ENCODE results near the gene TRAT1. TPM values are rescaled to one million over a fixed set of nuclear protein-coding genes. Genes with fewer than 3 reads are reported as not detected.

TRAT1 gene
- total RNA-seq, 1 donor from 2014 or later: not detected

GRCh38 chr3:108845709-108846293, 23.2 kb downstream of the TRAT1 start:
- ATAC-seq (no peak), DNase-seq (no peak)
- intact Hi-C loops (cut with micrococcal nuclease): no loop called here

DNA sequence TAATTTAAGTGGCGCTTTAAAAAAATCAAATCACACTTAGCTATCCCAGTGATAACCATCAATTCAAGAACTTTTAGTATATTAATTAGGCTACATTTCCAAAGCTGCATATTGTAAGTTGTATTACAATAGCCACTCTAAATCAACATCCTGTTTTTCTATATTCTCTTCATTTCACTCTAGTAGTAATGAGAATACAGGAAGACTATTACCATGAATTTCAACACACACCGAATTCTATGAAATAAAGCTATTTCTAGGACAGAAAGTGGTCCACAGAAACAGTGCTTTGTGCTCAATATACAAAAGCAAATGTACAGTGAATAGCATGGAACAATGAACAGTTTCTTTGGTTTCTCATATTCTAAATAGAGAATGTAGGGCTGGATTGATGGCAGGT, 24.6 kb downstream of the TRAT1 start:
- ATAC-seq (no peak), DNase-seq (no peak)
- intact Hi-C loops (cut with micrococcal nuclease): no loop called here

DNA sequence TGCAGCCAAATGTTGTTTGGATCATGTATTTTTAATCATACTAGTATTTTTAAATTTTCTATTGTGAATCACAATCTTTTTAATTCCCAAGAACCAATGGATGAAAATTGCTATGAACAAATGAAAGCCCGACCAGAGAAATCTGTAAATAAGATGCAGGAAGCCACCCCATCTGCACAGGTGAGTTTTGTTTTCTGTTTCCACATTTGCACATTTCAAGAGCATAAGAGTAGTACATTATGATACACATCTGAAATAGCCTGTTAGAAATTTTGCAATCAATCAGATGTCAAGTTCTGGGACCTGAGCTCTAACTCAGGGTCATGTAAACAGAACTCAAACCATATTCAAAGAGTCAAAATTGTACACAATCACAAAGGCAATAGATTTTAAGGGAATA, 26.5 kb downstream of the TRAT1 start:
- intact Hi-C loops (cut with micrococcal nuclease): no loop called here
- ATAC-seq: no peak

DNA sequence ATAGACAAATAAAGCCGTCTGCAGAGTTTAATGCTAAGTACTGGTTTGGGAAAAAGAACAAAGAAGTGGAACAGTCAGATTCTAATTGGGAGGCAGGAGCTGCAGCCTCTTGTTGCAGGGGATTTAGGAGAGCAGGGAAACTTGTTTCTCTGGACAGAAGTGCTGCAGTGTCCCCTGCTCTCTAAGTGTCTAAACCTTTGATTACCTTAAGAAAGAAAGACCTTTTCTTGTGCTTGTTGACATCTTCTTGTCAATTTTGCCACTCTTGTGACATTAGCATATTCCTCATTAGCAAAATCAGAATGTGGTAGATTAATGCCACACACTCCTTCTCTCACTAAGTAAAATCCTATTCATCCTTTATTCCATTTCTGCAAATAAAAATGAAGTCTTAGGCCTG, 38.8 kb downstream of the TRAT1 start:
- DNase-seq: no peak
- no peak for ATAC-seq
- intact Hi-C loops (cut with micrococcal nuclease): no loop called here

More for the DNA sequence above, 26.5 kb downstream of the TRAT1 start:
- DNase-seq: no peak

- DNase-seq (no peak), ATAC-seq (no peak)
- intact Hi-C loops (cut with micrococcal nuclease): no loop called here
Measured at GRCh38 chr3:108862865-108863798, 40.5 kb downstream of the TRAT1 start.

DNA sequence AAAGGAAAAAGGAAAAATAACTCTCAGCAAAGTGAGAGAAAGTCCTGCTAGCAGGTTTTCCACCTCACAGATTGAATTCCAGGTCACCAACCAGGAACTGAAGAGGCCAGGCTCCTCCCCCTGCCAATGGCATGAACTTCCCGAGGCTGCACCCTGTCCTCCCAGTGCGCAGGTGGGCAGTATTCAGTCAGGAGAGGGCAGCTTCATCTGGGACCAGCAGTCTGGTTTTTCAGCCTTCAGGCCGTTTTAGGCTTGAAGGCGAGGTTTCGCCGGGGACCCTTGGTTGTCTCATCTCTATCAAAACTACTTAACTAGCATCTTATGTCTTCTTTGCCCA, 41.2 kb downstream of the TRAT1 start:
- ATAC-seq (no peak), DNase-seq (no peak)
- intact Hi-C loops (cut with micrococcal nuclease): no loop called here

GRCh38 chr3:108877901-108878300, 55.3 kb downstream of the TRAT1 start:
- no peak for DNase-seq
- ATAC-seq: no peak
- intact Hi-C loops (cut with micrococcal nuclease): no loop called here

DNA sequence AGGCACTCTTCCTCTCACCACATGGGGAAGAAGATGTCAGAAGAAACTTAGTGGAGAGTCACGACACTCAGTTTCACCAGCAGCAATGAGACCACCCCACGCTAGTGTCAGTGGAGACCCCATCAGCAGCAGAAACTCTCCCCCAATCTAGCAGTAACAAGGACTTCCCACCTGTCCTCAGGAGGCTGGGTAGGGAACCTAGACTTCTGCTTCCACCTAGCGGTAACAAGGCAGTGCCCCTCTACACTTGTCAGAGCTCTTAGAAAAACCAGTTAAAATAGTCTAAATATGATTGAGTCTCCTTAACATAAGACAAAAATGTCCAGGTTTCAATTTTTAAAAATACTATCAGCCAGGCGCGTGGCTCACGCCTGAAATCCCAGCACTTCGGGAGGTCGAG, 57.3 kb downstream of the TRAT1 start:
- no peak for ATAC-seq
- DNase-seq: no peak
- intact Hi-C loops (cut with micrococcal nuclease): no loop called here

GRCh38 chr3:108882762-108883161, 60.2 kb downstream of the TRAT1 start:
- DNase-seq (no peak), ATAC-seq (no peak)
- intact Hi-C loops (cut with micrococcal nuclease): no loop called here

GRCh38 chr3:108883373-108883772, 60.8 kb downstream of the TRAT1 start:
- intact Hi-C loops (cut with micrococcal nuclease): no loop called here
- no peak for DNase-seq
- no peak for ATAC-seq

DNA sequence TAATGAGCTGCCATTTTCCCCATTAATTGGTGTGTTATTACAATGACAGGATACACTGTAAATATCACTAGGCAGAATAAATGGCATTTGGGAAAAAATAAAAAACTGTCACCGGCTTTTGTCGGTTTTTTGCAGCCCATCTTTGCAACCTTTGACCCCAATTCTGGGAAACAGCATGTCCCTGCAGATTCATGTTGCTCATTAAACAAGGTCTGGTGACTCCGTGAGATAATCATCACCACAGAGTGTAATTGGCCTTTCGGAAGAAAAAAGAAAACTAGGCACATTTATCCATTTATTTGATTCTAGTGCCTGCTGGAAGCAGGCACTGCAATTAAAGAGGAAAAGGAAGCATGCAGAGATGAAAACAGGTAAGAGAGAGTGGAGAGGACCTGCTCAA, 64.5 kb downstream of the TRAT1 start:
- DNase-seq (no peak), ATAC-seq (no peak)
- intact Hi-C loops (cut with micrococcal nuclease): no loop called here

DNA sequence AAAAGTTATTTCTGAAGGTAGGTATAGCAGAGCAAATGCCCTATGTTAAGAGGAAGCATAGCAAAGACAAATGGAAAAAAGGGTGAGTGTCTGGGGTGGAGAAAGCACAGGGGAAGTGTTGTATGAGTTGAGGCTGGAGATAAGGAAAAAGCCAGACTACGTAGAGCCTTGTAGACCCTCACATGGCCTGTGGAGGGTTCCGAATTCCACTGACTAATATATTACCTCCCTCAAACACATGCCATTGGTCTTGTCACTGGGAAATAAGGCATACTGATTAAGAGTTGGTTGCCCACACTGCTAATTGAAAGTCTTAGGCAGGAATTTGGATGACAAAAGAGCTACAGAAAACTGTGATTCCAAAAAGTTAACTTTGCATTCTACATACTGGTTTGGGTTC, 65.2 kb downstream of the TRAT1 start:
- DNase-seq: no peak
- ATAC-seq: no peak
- intact Hi-C loops (cut with micrococcal nuclease): no loop called here

DNA sequence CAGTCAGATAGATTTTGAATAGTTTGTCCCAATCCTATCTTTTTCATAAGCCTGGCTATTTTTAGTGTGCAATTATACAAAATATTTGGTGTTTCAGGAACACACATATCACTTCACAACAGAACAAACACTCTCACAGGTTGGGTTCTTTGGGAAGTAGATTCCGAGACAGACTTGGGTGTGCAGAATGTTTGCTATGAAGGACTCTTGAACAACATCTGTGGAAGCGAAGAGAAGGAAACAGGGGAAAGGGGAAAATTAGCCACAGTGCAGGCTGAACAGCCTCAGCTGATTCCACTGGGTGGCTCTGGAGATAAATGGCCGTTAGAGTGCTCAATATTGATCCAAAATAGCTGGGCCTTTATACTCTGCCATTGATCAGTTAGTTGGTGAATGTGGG, 69.2 kb downstream of the TRAT1 start:
- intact Hi-C loops (cut with micrococcal nuclease): no loop called here
- DNase-seq (no peak), ATAC-seq (no peak)

DNA sequence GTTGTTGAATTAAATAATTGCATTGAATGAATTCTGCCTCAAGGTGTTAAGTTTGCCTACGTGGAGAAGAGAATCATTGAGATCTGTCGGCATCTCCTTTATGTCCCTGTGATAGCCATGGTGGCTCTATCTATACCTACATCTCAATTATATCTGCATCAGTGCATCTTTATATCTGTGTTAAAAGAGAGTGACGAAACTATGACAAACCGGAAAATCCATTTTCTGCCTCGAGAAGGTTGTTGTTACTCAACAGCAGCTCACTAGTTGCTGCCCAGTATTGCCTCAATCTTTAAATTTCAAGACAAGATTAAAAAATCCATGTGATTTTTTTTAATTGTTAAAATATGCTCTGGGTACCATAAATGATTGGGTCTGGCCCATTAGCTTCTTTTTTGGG, 72.4 kb downstream of the TRAT1 start:
- intact Hi-C loops (cut with micrococcal nuclease): no loop called here
- no peak for DNase-seq
- no peak for ATAC-seq

GRCh38 chr3:108897883-108898282, 75.3 kb downstream of the TRAT1 start:
- ATAC-seq: no peak

DNA sequence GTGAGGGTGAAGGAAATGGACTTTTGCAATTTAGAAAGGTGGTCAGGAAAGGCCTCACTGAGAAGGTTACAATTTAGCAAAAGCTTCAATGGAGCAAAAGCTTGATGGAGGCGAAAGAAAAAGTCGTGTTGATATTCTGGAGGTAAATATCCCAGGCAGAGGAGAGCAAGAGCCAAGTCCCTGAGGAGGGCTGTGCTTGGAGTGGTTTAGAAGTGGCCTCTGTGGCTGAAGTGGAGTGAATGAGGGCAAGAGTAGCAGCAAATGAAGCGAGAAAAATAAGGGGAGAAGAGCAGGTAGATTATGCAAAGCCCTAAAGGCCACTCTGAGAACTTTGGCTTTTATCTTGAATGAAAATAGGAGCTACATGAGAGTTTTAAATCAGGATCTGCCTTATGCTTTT, 76.9 kb downstream of the TRAT1 start:
- intact Hi-C loops (cut with micrococcal nuclease): no loop called here
- no peak for DNase-seq
- no peak for ATAC-seq

More at GRCh38 chr3:108897883-108898282, 75.3 kb downstream of the TRAT1 start:
- intact Hi-C loops (cut with micrococcal nuclease): no loop called here
- DNase-seq: no peak

Other genes with a start within 250 kb of the TRAT1 start
- gene CIP2A, start 233.3 kb upstream of the TRAT1 start, total RNA-seq: 1.3 TPM
- gene DZIP3, start 233.1 kb upstream of the TRAT1 start, total RNA-seq: 16.7 TPM
- not detected for gene RETNLB, start 65.4 kb upstream of the TRAT1 start, total RNA-seq
- gene GUCA1C, start 131.1 kb downstream of the TRAT1 start, total RNA-seq: 1.8 TPM

Measured in left ventricle myocardium superior (tissue), 1 donor.